MCF 10A (cell line): ENCODE measurements around the gene CIT. TPM values are rescaled to one million over a fixed set of nuclear protein-coding genes. Genes with fewer than 3 reads are reported as not detected.
"Not testable (repeated sequence)": the region's sequence is repeated elsewhere in the genome, so short reads cannot be mapped to it uniquely, and the experiment has no call there.

Experiments
- BruUV-seq: library from RNA; stranded (reverse); fragments of 400-500 nt; replicated peaks from 2 replicates; lab custom pipeline; 2021; lab: Mats Ljungman, UMichigan
- CTCF ChIA-PET: fragments of 300-600 bp; sonication (Branson Sonifier 250); formaldehyde crosslinking; extraction: SDS; loops from one replicate; lab custom pipeline; 2021; ENCODE audit warnings: antibody characterized with exemption, inconsistent platforms; lab: Yijun Ruan, JAX
- POLR2A ChIA-PET: fragments of 300-600, 350-650 bp; sonication (Branson Sonifier 250); formaldehyde crosslinking; extraction: SDS; loops from one replicate; lab custom pipeline; 2020; ENCODE audit warnings: antibody characterized with exemption, inconsistent platforms; lab: Yijun Ruan, JAX
- DNase-seq: peaks from one replicate; pipeline ENCODE4 v3.0.0-alpha.2; 2018; ENCODE audit not compliant: unreplicated experiment
- H3K27ac Mint-ChIP-seq: one replicate; pipeline ENCODE4 v1.8.0; 2022; ENCODE audit warnings: mild to moderate bottlenecking, low read depth, mixed read lengths; ENCODE audit not compliant: unreplicated experiment
- H3K27me3 Mint-ChIP-seq: one replicate; pipeline ENCODE4 v1.8.0; 2022; ENCODE audit warnings: mixed read lengths; ENCODE audit not compliant: insufficient read depth, unreplicated experiment
- H3K36me3 Mint-ChIP-seq: one replicate; pipeline ENCODE4 v1.8.0; 2022; ENCODE audit warnings: mild to moderate bottlenecking, moderate library complexity, mixed read lengths; ENCODE audit not compliant: insufficient read depth, unreplicated experiment
- H3K4me1 Mint-ChIP-seq: one replicate; pipeline ENCODE4 v1.8.0; 2022; ENCODE audit warnings: mixed read lengths; ENCODE audit not compliant: insufficient read depth, unreplicated experiment
- H3K4me3 Mint-ChIP-seq: one replicate; pipeline ENCODE4 v1.8.0; 2022; ENCODE audit warnings: mild to moderate bottlenecking, moderate library complexity, mixed read lengths; ENCODE audit not compliant: unreplicated experiment
- H3K9me3 Mint-ChIP-seq: one replicate; pipeline ENCODE4 v1.8.0; 2022; ENCODE audit warnings: mixed read lengths; ENCODE audit not compliant: unreplicated experiment
- intact Hi-C: fragments of 100-400 bp; cut with micrococcal nuclease; formaldehyde crosslinking; loops from 2 replicates; pipeline ENCODE4 v1.14.1; 2022
- total RNA-seq: library from RNA; stranded (reverse); gene quantifications from 2 replicates; pipeline ENCODE4 v1.2.3, GENCODE V29; 2022
- TF ChIP-seq, protein P1 (sequence below): fragments of 200-600 bp; IDR thresholded peaks from one replicate; pipeline ENCODE4 v1.8.0; 2022; ENCODE audit warnings: antibody characterized with exemption, mild to moderate bottlenecking; ENCODE audit not compliant: unreplicated experiment

Gene CIT
- total RNA-seq, 1 experiment from 2014 or later: 25.0 TPM

DNA sequence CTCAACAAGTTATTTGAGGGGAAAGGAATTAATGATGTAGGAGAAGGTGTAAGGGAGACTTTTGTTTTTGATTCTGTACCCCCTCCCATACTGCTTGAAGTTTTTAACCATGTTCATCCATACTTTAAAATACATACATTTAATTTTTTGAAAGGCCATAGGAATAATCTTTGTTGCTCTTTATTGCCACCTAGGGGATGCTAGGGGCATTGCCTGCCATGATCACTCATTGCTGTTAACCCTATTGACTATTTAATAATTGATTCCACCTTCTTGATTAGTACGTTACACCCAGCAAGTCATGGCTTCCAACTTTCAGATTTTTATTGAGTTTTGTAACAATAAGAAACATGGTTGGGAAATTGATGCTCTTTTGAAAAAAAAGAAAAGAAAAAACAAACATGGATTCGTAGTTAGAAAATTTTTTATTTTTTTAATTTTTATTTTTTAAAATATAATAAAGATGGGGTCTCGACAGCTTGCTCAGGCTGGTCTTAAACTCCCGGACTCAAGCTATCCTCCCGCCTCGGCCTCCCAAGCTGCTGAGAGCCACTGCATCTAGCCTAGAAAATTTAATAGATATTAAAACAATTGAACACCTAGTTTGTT, 217.7 kb downstream of the CIT start:
- BruUV-seq: no TSS peak
- TF ChIP-seq, protein P1, sequence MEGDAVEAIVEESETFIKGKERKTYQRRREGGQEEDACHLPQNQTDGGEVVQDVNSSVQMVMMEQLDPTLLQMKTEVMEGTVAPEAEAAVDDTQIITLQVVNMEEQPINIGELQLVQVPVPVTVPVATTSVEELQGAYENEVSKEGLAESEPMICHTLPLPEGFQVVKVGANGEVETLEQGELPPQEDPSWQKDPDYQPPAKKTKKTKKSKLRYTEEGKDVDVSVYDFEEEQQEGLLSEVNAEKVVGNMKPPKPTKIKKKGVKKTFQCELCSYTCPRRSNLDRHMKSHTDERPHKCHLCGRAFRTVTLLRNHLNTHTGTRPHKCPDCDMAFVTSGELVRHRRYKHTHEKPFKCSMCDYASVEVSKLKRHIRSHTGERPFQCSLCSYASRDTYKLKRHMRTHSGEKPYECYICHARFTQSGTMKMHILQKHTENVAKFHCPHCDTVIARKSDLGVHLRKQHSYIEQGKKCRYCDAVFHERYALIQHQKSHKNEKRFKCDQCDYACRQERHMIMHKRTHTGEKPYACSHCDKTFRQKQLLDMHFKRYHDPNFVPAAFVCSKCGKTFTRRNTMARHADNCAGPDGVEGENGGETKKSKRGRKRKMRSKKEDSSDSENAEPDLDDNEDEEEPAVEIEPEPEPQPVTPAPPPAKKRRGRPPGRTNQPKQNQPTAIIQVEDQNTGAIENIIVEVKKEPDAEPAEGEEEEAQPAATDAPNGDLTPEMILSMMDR: peak; percentile 70
- Mint-ChIP-seq H3K4me3 (no peak overlapping the region), H3K4me1 (peaks cover 5% of the 10 kb centered on the region), H3K9me3 (no peaks in the 10 kb centered on the region), H3K36me3 (no peaks in the 10 kb centered on the region), H3K27ac (no peak overlapping the region), H3K27me3 (no peaks in the 10 kb centered on the region)
- intact Hi-C loops: no loop called here
- POLR2A ChIA-PET: no interaction called here
- CTCF ChIA-PET: interaction anchor here (0.6 to 1.7 kb wide), 14 partner anchors 9 to 1558 kb away, joined by 3 to 9 read pairs (median 4); partner anchors contain the start of gene SUDS3
- peak; percentile 55 for DNase-seq

DNA sequence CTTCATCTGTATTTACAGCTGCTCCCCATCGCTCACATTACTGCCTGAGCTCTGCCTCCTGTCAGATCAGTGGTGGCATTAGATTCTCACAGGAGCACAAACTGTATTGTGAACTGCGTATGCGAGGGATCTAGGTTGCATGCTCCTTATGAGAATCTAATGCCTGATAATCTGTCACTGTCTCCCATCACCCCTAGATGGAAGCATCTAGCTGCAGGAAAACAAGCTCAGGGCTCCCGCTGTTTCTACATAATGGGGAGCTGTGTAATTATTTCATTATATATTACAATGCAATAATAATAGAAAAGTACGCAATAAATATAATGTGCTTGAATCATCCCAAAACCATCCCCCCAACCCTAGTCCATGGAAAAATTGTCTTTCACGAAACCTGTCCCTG, 219.0 kb downstream of the CIT start:
- BruUV-seq, H3K27ac Mint-ChIP-seq, H3K9me3 Mint-ChIP-seq, DNase-seq, H3K27me3 Mint-ChIP-seq, H3K4me3 Mint-ChIP-seq, H3K36me3 Mint-ChIP-seq, POLR2A ChIA-PET, H3K4me1 Mint-ChIP-seq, intact Hi-C loops: not testable (repeated sequence)
- CTCF ChIA-PET: interaction anchor here (0.6 to 1.7 kb wide), 17 partner anchors 10 to 1280 kb away, joined by 3 to 11 read pairs (median 4); partner anchors contain the start of genes PRKAB1 and SUDS3

DNA sequence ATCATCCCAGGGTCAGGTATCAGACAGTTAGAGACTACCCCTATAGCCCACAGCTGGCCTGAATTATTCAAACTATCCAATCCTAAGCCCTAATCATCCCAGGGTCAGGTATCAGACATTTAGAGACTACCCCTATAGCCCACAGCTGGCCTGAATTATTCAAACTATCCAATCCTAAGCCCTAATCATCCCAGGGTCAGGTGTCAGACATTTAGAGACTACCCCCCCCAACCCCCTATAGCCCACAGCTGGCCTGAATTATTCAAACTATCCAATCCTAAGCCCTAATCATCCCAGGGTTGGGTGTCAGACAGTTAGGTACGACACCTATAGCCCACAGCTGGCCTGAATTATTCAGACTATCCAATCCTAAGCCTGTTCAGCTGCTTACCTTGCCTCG, 220.1 kb downstream of the CIT start:
- H3K4me1 Mint-ChIP-seq, DNase-seq, H3K9me3 Mint-ChIP-seq, H3K27me3 Mint-ChIP-seq, POLR2A ChIA-PET, H3K27ac Mint-ChIP-seq, H3K36me3 Mint-ChIP-seq, H3K4me3 Mint-ChIP-seq, BruUV-seq, intact Hi-C loops: not testable (repeated sequence)
- CTCF ChIA-PET: interaction anchor here (1.1 to 1.7 kb wide), 3 partner anchors 9 to 1253 kb away, joined by 3 to 7 read pairs (median 4); partner anchors contain the start of gene PRKAB1

DNA sequence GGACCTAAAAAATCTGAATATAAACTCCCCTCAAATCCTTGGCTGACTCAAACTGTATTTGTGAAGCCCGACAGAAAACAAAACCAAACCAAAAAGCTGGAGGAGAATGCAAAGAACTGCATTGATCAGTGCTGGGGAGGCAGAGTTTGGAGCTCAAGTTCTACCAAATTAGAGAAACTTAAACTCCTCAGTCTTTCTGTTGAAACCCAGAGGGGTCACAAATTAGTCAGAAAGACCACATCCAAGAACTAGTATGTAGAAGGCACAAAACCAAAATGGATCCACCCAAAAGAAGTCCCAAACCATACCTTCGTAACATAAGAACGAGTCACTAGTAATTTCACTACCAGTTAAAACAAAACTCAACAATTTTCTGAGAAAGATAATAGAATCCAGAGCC, 224.5 kb downstream of the CIT start:
- TF ChIP-seq, protein P1: no peak

DNA sequence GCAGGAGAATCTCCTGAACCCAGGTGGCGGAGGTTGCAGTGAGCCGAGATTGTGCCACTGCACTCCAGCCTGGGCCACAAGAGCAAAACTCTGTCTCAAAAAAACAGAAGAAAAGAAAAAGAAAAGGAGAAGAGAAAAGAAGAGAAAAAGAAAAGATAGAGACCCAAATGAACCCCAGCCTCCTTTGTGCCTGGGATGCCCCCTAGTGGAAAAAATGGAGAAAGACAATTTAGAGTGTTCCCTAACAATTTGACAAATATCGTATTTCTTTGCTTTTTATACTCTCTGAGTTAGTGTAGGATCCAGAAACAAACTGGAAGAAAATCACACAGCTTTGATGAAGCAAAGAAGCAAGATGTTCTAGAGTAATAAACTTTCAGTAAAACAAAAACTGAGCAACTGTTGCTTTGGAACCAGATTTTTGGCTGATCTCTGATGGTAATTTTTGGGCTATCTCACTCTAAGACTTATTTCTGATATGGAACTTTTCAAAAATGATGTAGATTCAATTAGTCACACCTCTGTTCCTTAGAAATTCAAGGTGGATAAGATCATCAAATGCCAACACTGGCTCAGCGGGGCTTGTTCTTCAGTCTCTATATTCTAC, 227.8 kb downstream of the CIT start:
- Mint-ChIP-seq H3K9me3 (no peaks in the 10 kb centered on the region), H3K27ac (no peak overlapping the region), H3K36me3 (no peaks in the 10 kb centered on the region), H3K4me3 (no peak overlapping the region), H3K27me3 (peaks cover 12% of the 10 kb centered on the region), H3K4me1 (no peaks in the 10 kb centered on the region)
- no TSS peak for BruUV-seq
- intact Hi-C loops: loop anchor here (1.0 to 5.0 kb wide), 2 partner anchors 104 to 207 kb away; no protein-coding TSS in a partner anchor
- peak; percentile 44 for DNase-seq
- ChIA-PET POLR2A (no interaction called here), CTCF (interaction anchor here (0.5 to 2.1 kb wide), 16 partner anchors 9 to 1246 kb away, joined by 3 to 12 read pairs (median 4); partner anchors contain the start of gene TMEM233)
- TF ChIP-seq, protein P1: peak; percentile 76

More for the DNA sequence above, 224.5 kb downstream of the CIT start:
- Mint-ChIP-seq H3K4me3 (no peak overlapping the region), H3K9me3 (no peaks in the 10 kb centered on the region), H3K4me1 (no peaks in the 10 kb centered on the region), H3K27ac (no peak overlapping the region), H3K27me3 (no peaks in the 10 kb centered on the region), H3K36me3 (no peaks in the 10 kb centered on the region)
- intact Hi-C loops: no loop called here
- DNase-seq: no peak
- BruUV-seq: no TSS peak
- ChIA-PET POLR2A (no interaction called here), CTCF (interaction anchor here (0.8 to 1.6 kb wide), 5 partner anchors 9 to 107 kb away, joined by 3 to 4 read pairs (median 3); no protein-coding TSS in a partner anchor)
